ENCODE measurements around the gene ZNF597.

DNA sequence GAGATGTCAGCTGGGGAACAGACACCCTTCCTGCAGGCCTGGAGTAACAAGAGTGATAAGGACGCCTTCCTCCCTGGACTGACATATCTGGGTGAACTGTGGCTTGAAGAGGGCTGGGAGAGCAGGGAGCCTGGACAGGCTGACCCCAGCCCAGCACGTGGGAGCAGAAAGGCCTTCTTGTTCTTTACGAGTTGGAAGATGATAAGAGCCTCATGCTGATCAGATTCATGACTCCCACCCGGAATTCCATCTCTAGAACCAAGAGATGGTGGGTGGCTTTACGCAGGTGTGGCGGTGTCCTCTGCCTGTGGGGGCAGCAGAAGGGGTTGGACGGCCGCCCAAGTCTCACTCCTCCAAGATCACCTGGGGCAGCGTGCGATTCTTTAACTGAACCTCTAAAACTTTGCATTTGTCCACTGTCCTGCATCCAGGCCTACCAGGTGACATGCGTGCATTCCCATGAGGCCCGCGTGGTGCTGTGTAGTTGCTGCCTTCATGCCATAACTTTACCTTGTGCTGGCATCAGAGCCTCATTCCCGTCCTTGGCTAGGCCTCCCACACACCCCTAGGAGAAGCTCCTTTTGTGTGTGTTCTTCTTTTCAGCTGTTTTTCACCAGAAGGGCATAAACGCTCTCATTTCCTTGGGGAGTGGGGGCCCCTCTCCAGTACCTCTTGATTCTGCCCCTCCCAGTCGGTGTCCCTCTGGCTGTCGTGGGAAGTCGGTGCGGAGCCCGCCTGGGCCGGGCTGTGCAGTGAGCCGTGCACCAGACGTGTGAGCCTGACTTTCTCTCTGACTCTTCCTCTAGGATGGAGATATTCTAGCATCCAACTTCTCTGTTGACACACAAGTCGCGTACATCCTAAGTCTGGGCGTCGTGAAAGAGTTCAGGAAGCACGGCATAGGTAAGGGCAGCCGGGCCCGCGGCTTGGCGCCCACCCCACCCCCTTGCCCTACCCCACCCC is 38.7 kb upstream of the ZNF597 start:
- TF ChIP-seq, protein P1, sequence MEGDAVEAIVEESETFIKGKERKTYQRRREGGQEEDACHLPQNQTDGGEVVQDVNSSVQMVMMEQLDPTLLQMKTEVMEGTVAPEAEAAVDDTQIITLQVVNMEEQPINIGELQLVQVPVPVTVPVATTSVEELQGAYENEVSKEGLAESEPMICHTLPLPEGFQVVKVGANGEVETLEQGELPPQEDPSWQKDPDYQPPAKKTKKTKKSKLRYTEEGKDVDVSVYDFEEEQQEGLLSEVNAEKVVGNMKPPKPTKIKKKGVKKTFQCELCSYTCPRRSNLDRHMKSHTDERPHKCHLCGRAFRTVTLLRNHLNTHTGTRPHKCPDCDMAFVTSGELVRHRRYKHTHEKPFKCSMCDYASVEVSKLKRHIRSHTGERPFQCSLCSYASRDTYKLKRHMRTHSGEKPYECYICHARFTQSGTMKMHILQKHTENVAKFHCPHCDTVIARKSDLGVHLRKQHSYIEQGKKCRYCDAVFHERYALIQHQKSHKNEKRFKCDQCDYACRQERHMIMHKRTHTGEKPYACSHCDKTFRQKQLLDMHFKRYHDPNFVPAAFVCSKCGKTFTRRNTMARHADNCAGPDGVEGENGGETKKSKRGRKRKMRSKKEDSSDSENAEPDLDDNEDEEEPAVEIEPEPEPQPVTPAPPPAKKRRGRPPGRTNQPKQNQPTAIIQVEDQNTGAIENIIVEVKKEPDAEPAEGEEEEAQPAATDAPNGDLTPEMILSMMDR (IDR thresholded peaks at IDR 0.05 in 8 of 11, conservative IDR thresholded peaks at IDR 0.05 in 3 of 11): no peak
- TF ChIP-seq POLR2AphosphoS5 (IDR thresholded peaks at IDR 0.05): no peak
